Kidney (tissue), 14 donors: ENCODE results near the gene POLR2M. TPM values are rescaled to one million over a fixed set of nuclear protein-coding genes. Genes with fewer than 3 reads are reported as not detected.
A peak's percentile ranks its signal among the peaks of the same experiment; 100 is the strongest.

Experiments
- DNase-seq, 5 donors: peaks; one replicate each; pipeline ENCODE4 v3.0.0-alpha.2; 2013 to 2020
- FAIRE-seq: peaks from 2 replicates; lab custom pipeline; 2012; peaks lifted over from hg19 to GRCh38; lab: Jason Lieb, UNC
- H3K27ac ChIP-seq, 2 donors: one replicate each; pipeline ENCODE4 v1.7.0; 2013; ENCODE audit warnings: low read depth in 2 of 2, low read length in 2 of 2, inconsistent platforms in 1 of 2
- H3K27me3 ChIP-seq: one replicate; pipeline ENCODE4 v1.7.1; 2013; ENCODE audit warnings: low read length, inconsistent platforms; ENCODE audit not compliant: control insufficient read depth, insufficient read depth
- H3K36me3 ChIP-seq, 3 donors: one replicate each; pipeline versions ENCODE4 v1.7.0 to v1.7.1; 2013; ENCODE audit warnings: low read length in 3 of 3, control low read depth in 1 of 3, inconsistent platforms in 1 of 3; ENCODE audit not compliant: insufficient read depth in 3 of 3, control insufficient read depth in 2 of 3
- H3K4me1 ChIP-seq, 3 donors: one replicate each; pipeline versions ENCODE4 v1.7.0 to v1.7.1; 2013; ENCODE audit warnings: low read length in 3 of 3, inconsistent platforms in 1 of 3, low read depth in 1 of 3; ENCODE audit not compliant: control insufficient read depth in 2 of 3, insufficient read depth in 2 of 3
- H3K4me3 ChIP-seq, 3 donors: one replicate each; pipeline versions ENCODE4 v1.7.0 to v1.8.1; 2013; ENCODE audit warnings: low read length in 3 of 3, control low read depth in 1 of 3, inconsistent platforms in 1 of 3
- H3K9ac ChIP-seq, 3 donors: one replicate each; pipeline versions ENCODE4 v1.7.0 to v1.7.1; 2013; ENCODE audit warnings: low read length in 3 of 3, control low read depth in 1 of 3, inconsistent platforms in 1 of 3
- H3K9me3 ChIP-seq, 3 donors: one replicate each; pipeline versions ENCODE4 v1.7.0 to v1.7.1; 2013; ENCODE audit warnings: low read length in 3 of 3, control low read depth in 1 of 3, inconsistent platforms in 1 of 3; ENCODE audit not compliant: control insufficient read depth in 2 of 3, insufficient read depth in 1 of 3
- CTCF ChIP-seq: IDR thresholded peaks from 3 replicates; pipeline ENCODE4 v1.5.1; 2012; ENCODE audit warnings: mild to moderate bottlenecking, moderate library complexity, borderline replicate concordance; ENCODE audit not compliant: insufficient read depth; ENCODE audit errors: extremely low read depth
- intact Hi-C: fragments of 100-400 bp; cut with DNase I; formaldehyde crosslinking; loops from one replicate; pipeline ENCODE4 v1.11.1; 2022
- polyA plus RNA-seq: library from polyadenylated mRNA; stranded (reverse); fragments of 350-450 nt; fragmentation: Illumina TruSeq; extraction: RNeasy Lipid Tissue Mini Kit (QIAGEN cat#74804); gene quantifications from one replicate; pipeline ENCODE4 v1.2.3, GENCODE V29; 2014; ENCODE audit warnings: low read depth, low replicate concordance; ENCODE audit not compliant: insufficient read depth
- total RNA-seq: library from RNA; stranded (reverse); fragmentation: NEBNext Ultra II Directional; extraction: Animal tissue kit (Norgen Biotek cat#: 25700); gene quantifications from one replicate; pipeline ENCODE4 v1.2.1, GENCODE V29; 2021
- donor health status: control.
- donor health status: control.
- donor health status: control.
- donor health status: control.
- donor health status: control.
- donor health status: DM: yes; HTN: yes; CAD: no.
- donor health status: Normal renal cell carcinoma (clear cell type).

The POLR2M gene
- total and polyA plus RNA-seq, 2 donors from 2014 or later, result 16.5 to 77.0 TPM

- FAIRE-seq (no peak), DNase-seq (peak in 1 of 5 donors; percentile 53)
- TF ChIP-seq CTCF, result no peak
Measured at GRCh38 chr15:57741089-57741488, 34.6 kb downstream of the POLR2M start.

GRCh38 chr15:57743424-57743823 is 36.9 kb downstream of the POLR2M start:
- no peaks in the 10 kb centered on the region for H3K9me3 ChIP-seq
- H3K9ac ChIP-seq, result no peak overlapping the region
- no peak overlapping the region for H3K4me3 ChIP-seq
- H3K27ac ChIP-seq, result no peak overlapping the region
- H3K27me3 ChIP-seq, result no peaks in the 10 kb centered on the region
- H3K36me3 ChIP-seq, result no peaks in the 10 kb centered on the region
- no peak for TF ChIP-seq CTCF
- intact Hi-C loops, result no loop called here
- no peak for FAIRE-seq
- H3K4me1 ChIP-seq, result no peaks in the 10 kb centered on the region
- peak in 1 of 5 donors; percentile 18 for DNase-seq

More at GRCh38 chr15:57741089-57741488, 34.6 kb downstream of the POLR2M start:
- no peaks in the 10 kb centered on the region for H3K4me1 ChIP-seq
- no peak overlapping the region for H3K27ac ChIP-seq
- no peaks in the 10 kb centered on the region for H3K36me3 ChIP-seq
- no peak overlapping the region for H3K4me3 ChIP-seq
- H3K27me3 ChIP-seq, result no peaks in the 10 kb centered on the region
- intact Hi-C loops, result no loop called here
- H3K9ac ChIP-seq, result no peak overlapping the region
- H3K9me3 ChIP-seq, result no peaks in the 10 kb centered on the region

GRCh38 chr15:57746786-57747185 is 40.3 kb downstream of the POLR2M start:
- intact Hi-C loops, result no loop called here
- no peak for FAIRE-seq

More at GRCh38 chr15:57746786-57747185, 40.3 kb downstream of the POLR2M start:
- H3K9me3 ChIP-seq, result no peaks in the 10 kb centered on the region
- DNase-seq, result no peak
- no peaks in the 10 kb centered on the region for H3K27me3 ChIP-seq
- no peak overlapping the region for H3K27ac ChIP-seq
- H3K36me3 ChIP-seq, result no peaks in the 10 kb centered on the region
- peak overlapping the region in 2 of 3 donors; percentile 20 to 27 for H3K4me3 ChIP-seq
- no peak for TF ChIP-seq CTCF
- H3K9ac ChIP-seq, result no peak overlapping the region
- no peaks in the 10 kb centered on the region for H3K4me1 ChIP-seq
